NCI-H526 treated with DMSO at 0.1 percent for 48 hours (cell line): ENCODE results near the gene CSK.

Source experiments
- DNase-seq: peaks from one replicate; lab custom pipeline; 2025; lab: John Stamatoyannopoulos, UW

Gene CSK

DNA sequence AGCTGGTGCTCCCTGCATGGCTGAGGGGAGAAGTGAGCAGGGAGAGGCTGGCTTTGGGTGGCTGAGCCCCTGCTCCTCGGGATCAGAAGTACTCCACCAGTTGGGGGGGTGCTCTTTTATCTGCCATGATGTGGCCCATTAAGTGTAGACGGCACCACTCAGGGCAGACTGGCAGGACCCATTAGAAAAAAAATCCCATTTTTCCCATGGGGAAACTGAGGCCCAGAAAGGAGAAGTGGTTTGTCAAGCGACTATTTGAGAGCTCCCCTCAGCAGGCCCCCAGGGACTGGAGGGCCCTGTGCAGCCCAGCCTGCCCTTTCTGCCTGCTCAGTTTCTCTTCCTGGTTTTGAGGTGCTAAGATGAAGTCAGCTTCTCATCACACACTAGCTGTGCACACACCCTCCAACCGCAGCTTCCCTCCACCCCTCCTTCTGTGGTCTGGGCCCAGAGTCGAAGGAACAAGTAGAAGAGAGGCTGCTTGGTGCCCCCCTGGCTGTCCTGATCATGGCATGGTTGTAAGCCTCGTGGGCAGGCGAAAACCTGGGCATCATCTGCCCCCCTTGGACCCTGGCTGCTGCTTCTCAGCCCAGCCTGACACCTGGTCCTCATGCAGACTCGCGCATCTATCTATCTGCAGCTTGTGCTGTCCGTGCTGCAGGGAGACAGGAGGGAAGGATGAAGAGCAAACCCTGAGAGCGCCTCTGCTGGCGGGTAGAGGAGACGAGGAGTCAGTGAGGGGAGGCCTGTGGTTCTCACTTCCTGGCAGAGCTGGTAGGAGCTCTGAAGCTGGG lies 5.6 kb downstream of the CSK start:
- DNase-seq = peak; percentile 77

DNA sequence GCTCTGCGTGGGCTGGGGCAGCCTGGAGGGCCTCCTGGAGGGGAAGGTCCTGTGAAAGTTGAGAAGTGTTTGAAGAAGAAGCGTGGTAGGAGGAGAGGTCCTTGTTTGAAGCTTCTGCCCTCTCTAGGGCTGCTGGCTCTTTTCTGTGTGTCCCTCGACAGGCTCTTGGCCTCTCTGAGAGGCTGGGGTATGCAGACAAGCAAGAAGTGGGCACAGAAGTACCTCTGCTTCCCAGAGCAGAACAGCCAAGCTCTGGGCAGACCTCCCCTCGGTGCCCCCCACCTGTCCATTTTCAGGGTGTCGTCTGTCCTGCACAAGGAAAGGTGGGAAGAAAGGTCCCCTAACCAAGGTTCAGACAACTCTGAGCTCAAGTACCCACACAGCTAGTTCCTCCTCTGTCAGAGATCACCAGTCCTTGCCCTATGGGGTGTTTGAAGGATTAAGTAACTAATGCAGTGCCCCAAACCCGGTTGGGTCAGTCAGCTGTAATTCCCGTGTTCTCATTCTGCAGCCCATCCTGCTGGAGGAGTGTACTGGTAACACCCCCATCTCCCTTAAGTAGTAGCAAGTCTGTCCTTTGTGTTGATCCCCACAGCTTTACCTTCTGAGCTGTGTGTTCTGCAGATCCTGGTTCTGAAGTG lies 6.3 kb downstream of the CSK start:
- DNase-seq = peak; percentile 66

GRCh38 chr15:74788683-74789151 lies 6.8 kb downstream of the CSK start:
- peak; percentile 98 for DNase-seq

DNA sequence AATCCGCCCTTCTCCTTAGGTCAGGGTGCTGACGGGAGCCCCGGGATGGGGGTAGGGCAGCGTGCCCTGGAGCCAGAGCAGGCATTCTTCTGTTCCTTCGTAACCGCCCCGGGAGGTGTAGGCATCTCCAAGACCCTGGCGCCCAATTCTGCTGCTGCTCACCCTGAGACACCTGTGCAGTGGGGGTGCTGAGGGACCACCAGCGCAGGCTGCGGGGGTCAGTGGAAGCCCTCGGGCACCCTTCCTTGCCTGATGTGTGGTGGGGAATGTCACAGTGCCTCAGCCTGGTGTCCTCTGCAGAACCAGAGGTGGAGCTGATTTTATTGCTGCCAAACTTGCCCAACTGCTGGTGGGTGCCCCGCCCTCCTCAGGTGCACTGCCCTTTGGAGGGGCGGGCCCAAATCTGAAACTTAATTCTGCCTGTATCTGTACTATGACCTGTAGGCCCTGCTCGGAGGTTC lies 7.3 kb downstream of the CSK start:
- DNase-seq = peak; percentile 68

DNA sequence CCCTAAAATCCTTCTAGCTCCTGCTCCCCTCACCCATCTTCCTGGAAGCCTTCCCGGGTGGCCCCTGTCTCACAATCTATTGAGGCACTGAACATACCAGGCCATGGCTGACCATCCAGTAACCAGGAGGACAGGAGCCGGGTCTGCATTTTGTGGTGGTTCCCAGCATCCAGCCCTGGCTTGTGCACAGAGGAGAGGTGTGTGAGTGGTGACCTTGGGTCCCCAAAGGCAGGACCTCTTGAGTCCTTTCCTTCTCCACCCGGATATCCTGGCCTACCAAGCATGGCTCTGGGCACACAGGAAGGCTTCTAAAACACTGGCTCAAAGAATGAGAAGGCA lies 7.8 kb downstream of the CSK start:
- DNase-seq = no peak

- no peak for DNase-seq
Measured at GRCh38 chr15:74790080-74790916, 8.4 kb downstream of the CSK start.

GRCh38 chr15:74791007-74791406 lies 9.1 kb downstream of the CSK start:
- DNase-seq = no peak

DNA sequence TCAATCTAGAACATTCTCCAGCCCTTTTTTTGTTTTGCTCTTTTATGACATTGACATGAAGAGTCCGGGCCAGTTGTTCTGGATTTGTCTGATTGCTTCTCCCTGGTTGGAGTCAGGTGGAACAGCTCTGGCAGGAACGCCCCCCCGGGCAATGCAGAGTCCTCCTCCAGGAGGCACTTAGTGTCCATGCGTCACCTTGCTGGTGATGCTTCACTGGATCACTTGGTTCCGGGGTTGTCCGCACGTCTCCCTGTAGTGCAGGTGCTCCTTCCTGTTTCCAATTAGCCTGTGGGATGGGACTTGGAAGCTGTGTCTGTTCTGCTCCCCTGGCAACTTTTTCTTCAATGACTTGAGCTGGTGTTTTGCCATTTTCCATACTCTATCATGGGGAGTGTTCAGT lies 9.8 kb downstream of the CSK start:
- DNase-seq = no peak

GRCh38 chr15:74792227-74793016 lies 10.5 kb downstream of the CSK start:
- DNase-seq = no peak

- DNase-seq = no peak
Measured at GRCh38 chr15:74793135-74794028, 11.5 kb downstream of the CSK start.

- no peak for DNase-seq
Measured at GRCh38 chr15:74794248-74794969, 12.5 kb downstream of the CSK start.

DNA sequence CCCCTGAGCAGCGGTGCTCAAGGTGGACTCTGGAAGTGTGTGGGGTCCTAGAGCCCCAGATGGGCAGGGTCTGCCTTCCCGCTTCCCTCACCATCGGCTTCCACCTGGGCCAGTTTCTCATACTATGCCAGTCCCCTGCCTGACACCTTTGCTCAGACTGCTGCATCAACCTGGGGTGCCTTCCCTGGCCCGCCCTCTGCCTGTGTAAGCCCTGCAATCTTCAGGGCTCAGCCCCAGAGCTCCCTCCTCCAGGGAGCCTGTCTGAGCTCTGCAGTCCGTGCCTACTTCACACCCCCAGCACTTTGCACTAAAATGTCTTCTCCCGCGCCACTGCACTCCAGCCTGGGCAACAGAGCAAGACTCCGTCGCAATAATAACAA lies 13.1 kb downstream of the CSK start:
- DNase-seq = no peak

- DNase-seq = no peak
Measured at GRCh38 chr15:74795966-74796625, 14.2 kb downstream of the CSK start.

DNA sequence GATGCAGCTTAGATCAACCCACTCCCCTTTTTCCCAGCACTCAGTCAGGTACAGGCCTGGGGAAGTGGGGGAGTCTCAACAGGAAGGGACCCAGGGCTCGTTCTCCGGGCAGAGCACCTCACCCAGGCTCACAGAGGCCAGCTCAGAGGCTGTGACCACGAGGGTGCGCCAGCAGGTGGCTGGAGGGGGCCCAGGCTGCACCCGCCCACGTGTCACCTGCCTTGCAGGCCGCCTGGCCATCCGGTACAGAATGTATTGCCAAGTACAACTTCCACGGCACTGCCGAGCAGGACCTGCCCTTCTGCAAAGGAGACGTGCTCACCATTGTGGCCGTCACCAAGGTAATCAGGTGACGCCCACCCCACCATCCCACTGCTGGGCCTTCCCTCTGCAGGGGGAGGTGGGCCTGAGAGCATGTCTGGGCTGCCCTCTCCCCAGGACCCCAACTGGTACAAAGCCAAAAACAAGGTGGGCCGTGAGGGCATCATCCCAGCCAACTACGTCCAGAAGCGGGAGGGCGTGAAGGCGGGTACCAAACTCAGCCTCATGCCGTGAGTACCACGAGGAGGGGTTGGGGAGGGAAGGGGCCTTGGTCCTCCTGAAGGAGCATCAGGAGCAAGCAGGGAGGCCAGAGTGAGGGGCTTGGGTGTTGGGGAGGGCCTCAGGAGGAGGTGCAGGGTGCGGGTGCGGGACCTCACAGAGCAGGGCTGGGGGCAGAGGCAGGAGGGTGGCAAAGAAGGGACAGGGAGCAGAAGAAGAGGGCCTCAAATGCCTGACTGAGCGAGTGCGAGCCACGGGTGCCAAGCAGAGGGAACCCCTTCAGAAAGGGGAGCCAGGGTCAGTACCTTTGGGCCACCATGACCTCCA lies 16.7 kb downstream of the CSK start:
- DNase-seq = no peak

DNA sequence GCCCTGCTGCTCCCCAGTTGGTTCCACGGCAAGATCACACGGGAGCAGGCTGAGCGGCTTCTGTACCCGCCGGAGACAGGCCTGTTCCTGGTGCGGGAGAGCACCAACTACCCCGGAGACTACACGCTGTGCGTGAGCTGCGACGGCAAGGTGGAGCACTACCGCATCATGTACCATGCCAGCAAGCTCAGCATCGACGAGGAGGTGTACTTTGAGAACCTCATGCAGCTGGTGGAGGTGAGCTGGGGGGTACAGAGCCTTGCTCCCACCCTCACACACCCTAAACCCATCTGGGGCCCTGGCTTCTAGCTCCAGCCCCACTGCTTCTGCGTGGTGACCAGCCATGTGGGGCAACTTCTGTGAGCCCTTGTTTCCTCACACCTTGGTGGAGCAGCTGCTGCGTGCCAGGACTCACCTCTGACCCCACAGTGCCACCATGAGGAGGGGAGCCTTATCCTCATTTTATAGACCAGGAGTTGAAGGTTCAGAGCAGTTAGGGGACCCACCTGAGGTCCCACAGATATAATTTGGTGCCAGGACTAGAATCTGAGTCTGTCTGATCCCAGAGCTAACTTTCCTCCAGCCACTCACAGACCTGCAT lies 17.5 kb downstream of the CSK start:
- no peak for DNase-seq

DNA sequence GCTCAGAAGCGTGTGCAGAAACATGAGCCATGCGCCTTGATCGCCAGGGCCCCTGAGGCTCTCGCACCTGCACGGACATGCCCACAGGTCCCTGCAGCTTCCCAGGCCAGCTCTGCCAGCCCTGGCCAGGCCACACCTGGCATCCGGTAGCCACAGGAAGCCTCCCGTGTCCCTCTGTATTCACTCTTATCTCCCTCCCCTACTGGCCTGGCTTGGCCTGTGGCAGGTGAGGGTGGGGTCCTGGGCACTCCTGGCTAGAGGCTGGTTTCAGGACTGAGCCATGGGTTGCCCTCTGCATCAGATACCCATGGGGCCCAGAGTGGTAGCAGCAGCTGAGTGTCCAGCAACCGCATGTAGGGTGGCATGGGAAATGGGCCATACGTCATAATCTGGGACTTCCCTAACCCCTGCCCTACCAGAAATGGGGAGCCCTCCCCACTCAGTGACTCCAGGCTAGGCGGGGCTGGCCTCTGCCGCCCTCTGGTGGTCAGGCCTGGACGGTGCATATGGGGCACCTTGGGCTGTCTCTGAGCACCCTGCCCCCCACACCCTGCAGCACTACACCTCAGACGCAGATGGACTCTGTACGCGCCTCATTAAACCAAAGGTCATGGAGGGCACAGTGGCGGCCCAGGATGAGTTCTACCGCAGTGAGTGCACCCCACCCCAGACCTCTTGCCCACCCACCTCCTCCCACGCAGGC lies 18.1 kb downstream of the CSK start:
- DNase-seq = peak; percentile 41

DNA sequence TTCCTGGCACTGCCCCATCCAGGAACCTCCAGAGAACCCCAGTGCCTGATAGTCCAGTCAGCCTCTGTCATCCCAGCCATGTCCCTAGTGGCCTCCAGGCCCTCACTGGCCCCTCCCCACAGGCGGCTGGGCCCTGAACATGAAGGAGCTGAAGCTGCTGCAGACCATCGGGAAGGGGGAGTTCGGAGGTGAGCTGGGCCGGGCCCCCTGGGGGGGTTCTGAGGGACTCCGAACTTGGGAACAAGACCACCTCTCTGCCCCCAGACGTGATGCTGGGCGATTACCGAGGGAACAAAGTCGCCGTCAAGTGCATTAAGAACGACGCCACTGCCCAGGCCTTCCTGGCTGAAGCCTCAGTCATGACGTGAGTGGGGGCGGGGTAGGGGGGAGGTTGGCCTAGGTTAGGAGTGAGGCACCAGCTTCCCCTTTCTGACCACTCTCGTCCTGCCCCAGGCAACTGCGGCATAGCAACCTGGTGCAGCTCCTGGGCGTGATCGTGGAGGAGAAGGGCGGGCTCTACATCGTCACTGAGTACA lies 18.7 kb downstream of the CSK start:
- no peak for DNase-seq
